ENCODE data around the gene TJAP1.

The TJAP1 gene, protein sequence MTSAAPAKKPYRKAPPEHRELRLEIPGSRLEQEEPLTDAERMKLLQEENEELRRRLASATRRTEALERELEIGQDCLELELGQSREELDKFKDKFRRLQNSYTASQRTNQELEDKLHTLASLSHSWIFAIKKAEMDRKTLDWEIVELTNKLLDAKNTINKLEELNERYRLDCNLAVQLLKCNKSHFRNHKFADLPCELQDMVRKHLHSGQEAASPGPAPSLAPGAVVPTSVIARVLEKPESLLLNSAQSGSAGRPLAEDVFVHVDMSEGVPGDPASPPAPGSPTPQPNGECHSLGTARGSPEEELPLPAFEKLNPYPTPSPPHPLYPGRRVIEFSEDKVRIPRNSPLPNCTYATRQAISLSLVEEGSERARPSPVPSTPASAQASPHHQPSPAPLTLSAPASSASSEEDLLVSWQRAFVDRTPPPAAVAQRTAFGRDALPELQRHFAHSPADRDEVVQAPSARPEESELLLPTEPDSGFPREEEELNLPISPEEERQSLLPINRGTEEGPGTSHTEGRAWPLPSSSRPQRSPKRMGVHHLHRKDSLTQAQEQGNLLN

DNA sequence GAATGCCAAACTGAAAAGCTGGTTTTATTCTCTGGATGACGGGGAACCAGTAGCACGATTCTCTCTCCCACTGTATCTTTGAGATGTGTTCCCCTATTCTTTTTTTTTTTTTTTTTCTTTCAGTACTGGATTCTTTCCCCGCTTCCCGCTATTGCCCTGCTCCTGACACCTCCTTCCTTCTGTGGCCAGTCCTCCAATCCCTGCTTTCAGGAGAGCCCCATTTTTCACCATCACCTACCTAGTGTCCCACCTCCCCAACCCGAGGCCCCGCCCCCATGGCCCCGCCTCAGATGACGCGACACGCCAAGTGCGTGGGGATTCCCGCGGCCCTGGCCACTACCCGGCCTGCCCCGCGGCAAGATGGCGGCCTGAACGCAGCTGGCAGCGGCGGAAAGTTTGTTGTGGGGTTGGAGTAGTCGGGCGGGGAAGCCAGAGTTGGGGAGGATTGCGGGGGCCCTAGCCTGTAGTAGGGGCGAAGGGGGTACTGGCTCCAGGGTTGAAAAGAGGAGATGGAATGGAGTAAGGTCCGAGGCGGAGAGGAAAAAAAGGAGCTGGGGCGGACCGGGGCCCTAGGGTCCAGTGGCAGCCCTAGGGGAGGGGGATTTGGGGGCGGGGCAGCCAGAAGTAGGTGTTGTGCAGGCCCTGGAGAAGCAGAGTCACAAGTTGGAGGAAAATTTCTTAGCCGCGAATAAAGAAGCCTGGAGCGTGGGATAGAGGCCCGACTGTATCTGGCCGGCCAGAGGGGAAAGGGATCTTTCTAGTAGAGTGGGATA is at the start of gene TJAP1:
TJAP1 (plus strand) TSS at position 336 of the 773 bp plus-strand sequence. CDS start 21,432 bp downstream, outside the sequence.
- DNase-seq (ENCODE audit: low read depth): peak; percentile 99

DNA sequence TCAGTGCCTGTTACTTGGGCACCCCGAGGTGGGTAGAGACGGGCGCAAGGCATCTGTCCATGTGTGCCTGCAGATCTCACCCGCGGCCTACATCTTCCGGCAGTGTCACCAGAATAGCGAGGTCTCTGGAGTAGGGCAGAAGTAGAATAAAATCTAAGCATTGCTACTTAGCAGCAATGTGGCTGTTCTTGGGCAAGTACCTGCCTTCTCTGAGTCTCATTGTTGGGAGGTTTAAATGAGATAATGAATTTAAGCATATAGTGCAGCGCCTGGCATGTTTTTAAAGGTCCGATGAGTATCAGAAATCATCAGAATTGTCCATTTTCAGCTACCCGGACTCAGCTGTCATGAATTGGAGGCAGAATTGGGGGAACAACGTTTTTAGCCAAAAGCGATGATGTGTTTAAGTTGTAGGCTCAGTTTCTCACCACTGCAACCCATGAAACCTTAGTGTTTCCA is 49.2 kb upstream of the TJAP1 start:
- no peak for DNase-seq (ENCODE audit: low read depth)

GRCh38 chr6:43428874-43429273 is 48.5 kb upstream of the TJAP1 start:
- no peak for DNase-seq (ENCODE audit: low read depth)

GRCh38 chr6:43432009-43432945 is 45.1 kb upstream of the TJAP1 start:
- no peak for DNase-seq (ENCODE audit: low read depth)

- no peak for DNase-seq (ENCODE audit: low read depth)
Observed at GRCh38 chr6:43433148-43433547, 44.2 kb upstream of the TJAP1 start.

GRCh38 chr6:43434001-43434840 is 43.1 kb upstream of the TJAP1 start:
- no peak for DNase-seq (ENCODE audit: low read depth)

DNA sequence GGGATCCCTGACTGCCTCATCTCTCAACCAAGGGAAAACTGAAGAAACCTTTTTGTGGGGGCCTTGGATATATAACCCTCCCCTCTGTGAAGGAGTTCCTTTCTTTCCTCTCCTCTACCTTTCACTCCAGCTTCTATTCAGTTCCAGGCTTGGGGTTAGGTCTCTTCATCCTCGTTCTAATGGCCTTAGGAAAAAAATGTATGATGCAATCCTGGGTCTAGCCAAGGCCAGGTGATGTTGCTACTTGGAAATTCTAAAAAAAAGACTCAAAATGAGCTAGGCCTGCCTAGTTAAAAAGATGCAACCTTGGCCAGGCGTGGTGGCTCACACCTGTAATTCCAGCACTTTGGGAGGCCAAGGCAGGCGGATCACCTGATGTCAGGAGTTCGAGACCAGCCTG is 42.4 kb upstream of the TJAP1 start:
- DNase-seq (ENCODE audit: low read depth): no peak

DNA sequence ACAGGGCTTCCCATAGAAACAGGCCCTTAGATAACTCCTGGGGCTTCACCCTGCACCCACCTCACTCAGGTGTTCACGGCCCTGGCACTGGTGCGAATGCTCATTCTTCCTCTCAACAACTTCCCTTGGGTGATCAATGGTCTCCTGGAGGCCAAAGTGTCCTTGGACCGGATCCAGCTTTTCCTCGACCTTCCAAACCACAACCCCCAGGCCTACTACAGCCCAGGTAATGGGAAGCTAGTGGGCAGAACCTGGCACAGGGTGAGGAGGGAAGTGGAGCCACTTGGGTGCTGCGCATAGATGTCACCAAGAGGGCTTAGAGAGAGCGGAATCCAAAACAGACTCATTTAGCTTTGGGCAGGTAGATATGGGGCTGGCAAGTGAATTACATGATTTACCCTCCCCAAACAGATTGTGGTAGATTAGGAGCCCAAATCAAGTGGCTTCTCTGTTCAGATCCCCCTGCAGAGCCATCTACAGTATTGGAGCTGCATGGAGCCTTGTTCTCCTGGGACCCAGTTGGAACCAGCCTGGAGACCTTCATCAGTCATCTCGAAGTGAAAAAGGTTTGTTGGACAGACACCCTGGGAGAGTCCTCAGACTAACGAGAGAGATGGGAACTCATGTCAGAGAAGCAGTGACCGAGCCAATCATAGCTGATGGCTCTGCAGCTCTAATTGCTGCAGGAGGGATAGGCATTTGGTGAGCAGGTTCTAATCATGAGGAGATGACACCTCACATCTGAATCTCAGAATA is 41.5 kb upstream of the TJAP1 start:
- DNase-seq (ENCODE audit: low read depth): no peak

- DNase-seq (ENCODE audit: low read depth): no peak
Observed at GRCh38 chr6:43436577-43437282, 40.6 kb upstream of the TJAP1 start.

DNA sequence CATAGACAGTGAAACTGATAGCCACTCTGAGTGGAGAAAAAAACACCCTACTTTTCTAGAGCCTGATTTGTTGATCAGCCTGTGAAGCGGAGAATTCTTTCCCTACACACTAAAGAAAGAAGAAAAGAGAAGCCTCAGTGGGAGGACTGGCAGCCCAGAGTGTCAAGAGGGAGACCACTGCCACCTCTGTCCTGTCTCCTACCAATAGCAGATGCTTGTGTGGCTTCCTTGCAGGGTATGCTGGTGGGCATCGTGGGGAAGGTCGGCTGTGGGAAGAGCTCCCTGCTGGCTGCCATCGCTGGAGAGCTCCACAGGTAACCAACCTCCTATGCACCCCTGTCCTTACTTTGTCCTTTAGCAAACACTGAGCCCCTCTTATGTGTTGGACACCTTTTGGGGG is 39.7 kb upstream of the TJAP1 start:
- no peak for DNase-seq (ENCODE audit: low read depth)

- no peak for DNase-seq (ENCODE audit: low read depth)
Observed at GRCh38 chr6:43442935-43443334, 34.4 kb upstream of the TJAP1 start.

- DNase-seq (ENCODE audit: low read depth): no peak
Observed at GRCh38 chr6:43444036-43444435, 33.3 kb upstream of the TJAP1 start.

DNA sequence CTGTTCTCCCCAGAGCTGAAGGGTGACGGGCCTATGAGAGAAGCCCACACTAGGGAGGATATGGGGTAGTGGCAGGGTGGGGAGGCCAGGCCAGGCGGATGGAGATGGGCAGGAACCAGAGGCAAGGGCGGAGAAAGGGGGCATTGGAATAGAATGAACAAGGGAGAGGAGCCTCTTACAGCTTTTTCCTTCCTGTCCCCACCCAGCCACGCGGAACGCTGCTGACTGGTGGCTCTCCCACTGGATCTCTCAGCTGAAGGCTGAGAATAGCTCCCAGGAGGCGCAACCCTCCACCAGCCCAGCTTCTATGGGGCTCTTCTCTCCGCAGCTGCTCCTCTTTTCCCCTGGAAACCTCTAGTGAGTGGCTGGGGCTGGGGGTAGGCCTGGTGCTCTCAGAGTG is 32.8 kb upstream of the TJAP1 start:
- DNase-seq (ENCODE audit: low read depth): no peak

- no peak for DNase-seq (ENCODE audit: low read depth)
Observed at GRCh38 chr6:43445576-43445975, 31.8 kb upstream of the TJAP1 start.

- DNase-seq (ENCODE audit: low read depth): no peak
Observed at GRCh38 chr6:43447604-43448003, 29.8 kb upstream of the TJAP1 start.

DNA sequence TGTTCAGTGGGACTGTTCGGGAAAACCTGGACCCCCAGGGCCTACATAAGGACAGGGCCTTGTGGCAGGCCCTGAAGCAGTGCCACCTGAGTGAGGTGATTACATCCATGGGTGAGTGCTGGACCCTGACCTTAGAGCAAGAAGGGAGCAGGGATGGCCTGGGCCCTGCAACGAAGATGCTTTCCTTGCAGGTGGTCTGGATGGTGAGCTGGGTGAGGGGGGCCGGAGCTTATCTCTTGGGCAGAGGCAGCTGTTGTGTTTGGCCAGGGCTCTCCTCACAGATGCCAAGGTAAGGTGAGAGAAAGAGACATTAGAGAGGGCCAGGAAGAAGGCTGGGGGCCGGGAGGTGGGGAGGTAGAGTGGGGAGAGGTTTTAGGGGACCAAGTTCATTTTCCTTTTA is 28.5 kb upstream of the TJAP1 start:
- DNase-seq (ENCODE audit: low read depth): no peak

GRCh38 chr6:43450699-43451131 is 26.7 kb upstream of the TJAP1 start:
- no peak for DNase-seq (ENCODE audit: low read depth)

GRCh38 chr6:43451348-43451747 is 26.0 kb upstream of the TJAP1 start:
- DNase-seq (ENCODE audit: low read depth): no peak

GRCh38 chr6:43451939-43452338 is 25.4 kb upstream of the TJAP1 start:
- no peak for DNase-seq (ENCODE audit: low read depth)

All from stimulated activated CD8-positive, alpha-beta memory T cell treated with anti-CD3 and anti-CD28 coated beads, Interleukin-15, amount 100 ng/mL, for 1 hour (primary cell).